DMS79 (cell line): ENCODE results near the gene FIP1L1.
"Not testable (repeated sequence)": the region's sequence is repeated elsewhere in the genome, so short reads cannot be mapped to it uniquely, and the experiment has no call there.

Source experiments
- DNase-seq: peaks from one replicate; lab custom pipeline; 2025; lab: John Stamatoyannopoulos, UW

FIP1L1 gene

DNA sequence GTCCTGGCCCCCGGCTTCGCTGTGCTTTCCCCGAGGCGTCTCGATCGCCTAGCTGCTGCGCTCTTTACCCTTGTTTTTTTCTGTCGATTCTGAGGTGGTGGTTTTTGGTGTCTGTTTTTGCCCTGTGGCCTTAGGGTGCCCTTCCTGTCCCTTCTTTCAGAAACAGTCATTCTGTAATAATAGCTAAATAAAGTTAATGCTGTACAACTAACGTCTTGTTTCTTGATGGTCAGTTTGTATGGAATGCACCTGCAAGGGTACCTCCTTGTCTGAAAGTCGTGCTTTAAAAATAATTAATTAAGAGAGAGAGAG, 686 bp downstream of the FIP1L1 start:
- DNase-seq = no peak

DNA sequence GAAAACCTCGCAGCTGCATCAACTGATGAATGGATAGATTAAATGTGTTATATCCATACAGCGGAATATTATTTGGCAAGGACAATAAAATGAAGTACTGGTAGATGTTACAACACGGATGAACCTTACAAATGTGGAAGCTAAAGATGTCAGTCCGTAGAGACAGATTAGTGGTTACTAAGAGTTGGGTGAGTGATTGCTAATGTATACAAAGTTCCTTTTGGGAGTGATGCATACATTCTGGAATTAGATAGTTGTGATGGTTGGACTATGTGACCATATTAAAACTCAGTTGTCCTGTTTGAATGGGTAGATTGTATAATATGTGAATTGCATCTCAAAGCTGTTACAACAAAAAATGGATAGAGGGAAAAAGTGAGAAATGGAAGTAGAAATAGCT, 2.8 kb downstream of the FIP1L1 start:
- no peak for DNase-seq

DNA sequence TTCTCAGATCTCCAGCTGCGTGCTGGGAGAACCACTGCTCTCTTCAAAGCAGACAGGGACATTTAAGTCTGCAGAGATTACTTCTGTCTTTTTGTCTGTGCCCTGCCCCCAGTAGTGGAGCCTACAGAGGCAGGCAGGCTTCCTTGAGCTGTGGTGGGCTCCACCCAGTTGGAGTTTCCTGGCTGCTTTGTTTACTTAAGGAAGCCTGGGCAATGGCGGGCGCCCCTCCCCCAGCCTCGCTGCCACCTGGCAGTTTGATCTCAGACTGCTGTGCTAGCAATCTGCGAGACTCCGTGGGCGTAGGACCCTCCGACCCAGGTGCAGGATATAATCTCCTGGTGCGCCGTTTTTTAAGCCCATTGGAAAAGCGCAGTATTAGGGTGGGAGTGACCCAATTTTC, 32.0 kb downstream of the FIP1L1 start:
- DNase-seq = not testable (repeated sequence)

DNA sequence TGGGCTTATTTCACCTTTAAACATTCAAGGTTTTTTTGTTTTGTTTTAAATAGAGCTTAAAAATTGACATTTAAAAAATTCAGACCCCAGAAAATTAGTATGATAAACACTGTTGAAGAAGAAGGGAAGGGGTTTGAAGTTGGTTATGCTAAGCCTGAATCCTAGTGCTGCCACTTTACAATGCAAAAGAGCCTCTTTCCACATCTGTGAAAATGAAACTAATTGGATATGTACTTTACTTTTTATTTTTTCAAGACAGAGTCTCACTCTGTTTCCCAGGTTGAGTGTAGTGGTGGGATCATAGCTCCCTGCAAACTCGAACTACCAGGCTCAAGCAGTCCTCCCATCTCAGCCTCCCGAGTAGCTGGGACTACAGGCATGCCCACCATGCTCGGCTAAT, 41.8 kb downstream of the FIP1L1 start:
- no peak for DNase-seq

DNA sequence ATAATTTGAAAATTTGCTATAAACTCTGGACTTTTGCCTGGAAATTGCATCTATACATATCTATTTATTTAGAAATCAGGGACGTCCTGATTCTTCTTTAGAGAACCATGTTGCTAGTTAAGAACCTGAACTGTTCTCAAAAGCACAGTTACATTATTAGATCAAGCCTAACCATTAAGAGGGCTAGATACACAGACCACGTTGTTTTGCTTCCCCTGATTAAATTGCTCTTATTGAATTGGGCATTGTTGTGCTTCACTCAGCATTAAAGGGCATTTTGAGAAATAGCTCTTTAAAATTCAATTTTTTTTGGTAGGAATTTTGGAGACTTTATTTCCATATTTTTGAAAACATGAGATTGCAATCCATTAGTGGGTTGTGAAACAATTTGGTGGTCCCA, 44.4 kb downstream of the FIP1L1 start:
- no peak for DNase-seq

DNA sequence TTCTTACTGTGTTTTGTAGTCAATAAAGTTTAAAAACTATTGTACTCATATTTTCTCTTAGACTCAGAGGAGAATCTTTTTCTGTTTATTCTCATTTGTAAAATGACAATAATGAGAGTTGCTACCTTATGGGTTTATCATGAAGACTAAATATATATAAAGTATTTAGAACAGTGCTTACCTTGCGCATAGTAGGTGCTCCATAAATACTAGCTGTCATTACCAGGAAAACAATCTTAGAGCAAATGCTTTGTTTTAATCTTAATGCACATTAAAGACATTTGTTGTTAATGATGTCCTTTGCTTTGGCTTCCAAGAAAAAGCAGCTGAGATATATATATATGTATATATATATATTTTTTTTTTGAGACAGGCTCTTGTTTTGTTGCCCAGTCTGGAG, 44.9 kb downstream of the FIP1L1 start:
- no peak for DNase-seq

DNA sequence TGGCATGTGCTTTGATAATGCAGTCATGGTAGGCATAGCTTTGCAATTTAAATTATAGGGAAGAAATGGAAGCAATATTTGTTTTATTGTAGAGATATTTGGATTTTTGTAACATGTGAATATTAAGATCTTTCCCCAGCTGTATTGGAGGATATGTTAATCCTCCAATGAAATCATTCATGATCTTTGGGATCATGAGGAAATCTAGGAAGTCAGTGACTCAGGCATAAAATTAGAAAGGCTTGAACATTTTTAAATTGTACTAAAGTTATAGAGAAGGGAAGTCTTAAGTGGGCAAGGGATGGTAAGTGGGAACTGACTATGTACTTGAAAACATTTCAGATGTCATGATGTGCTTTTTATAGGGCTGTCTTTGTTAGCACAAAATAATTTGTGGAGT, 46.8 kb downstream of the FIP1L1 start:
- no peak for DNase-seq

DNA sequence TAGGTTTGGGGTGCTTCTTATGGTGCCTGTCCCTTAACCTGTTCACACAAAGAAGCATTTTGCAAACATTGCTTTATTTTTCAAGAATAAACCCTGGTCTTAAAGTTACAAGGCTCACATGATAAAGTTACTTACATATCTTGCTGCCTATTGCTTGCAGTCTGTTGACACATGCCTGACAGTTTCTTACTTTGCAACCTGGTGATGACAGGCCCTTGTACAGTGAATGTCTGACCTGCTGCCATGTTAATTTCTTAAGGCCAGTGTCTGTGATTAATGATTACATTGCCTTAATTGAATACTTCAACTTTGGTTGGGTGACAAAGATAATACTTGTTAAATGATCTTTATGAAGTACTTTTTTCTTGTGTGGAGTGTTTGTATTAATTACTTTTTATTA, 49.9 kb downstream of the FIP1L1 start:
- no peak for DNase-seq

DNA sequence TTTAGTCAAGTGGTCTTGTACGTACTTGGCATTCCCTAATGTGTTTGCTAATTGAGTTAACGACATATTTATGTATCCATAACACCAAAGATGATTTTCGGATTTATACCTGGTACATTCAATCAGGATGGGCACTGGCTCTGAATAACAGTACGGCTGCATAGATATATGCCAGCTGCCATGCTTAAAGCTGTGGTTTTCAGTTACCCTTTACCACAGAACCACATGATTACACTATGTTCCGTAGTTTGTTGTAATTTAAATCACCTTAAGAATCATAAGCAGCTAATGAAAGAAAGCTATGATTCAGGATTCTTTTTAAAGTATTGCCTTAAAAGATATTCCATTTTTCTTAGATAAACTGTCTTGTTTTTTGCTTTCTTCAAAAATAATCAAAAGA, 53.6 kb downstream of the FIP1L1 start:
- no peak for DNase-seq

DNA sequence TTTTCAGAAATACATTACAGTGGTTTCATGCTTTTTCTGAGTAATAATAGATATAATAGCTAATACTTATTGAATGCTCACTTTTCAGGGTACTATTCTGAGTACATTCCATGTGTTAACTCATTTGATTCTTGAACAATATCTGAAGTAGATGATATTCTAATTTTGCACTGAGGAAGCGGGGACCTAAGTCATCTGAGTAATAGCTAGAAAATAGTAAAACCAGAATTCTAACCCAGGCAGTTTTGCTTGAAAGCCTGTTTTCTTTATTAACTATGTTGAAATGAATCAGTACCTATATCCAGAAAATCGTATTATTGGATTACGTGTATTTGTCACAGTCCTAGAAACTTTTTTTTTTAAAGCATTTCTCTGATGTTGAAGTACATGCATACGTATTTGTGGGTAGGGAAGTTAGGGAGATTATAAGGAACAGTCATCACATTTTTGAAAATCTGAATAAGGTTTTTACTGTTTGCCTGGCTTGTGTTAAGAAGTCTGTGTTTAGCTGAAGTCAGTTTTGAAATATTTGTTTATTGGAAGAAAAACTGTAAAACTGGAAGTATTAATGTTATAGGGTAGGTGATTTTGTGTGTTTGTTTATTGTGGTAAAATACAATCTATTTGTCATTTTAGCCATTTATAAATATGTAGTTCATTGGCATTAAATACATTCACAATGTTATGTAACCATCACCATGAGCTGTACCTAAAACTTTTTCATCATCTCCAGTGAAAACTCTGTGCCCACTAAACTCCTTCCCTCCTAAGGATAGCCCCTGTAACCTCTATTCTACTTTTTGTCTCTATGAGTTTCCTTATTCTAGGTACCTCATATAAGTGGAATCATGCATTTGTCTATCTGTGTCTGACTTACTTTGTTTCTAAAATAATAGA, 55.3 kb downstream of the FIP1L1 start:
- DNase-seq = no peak

DNA sequence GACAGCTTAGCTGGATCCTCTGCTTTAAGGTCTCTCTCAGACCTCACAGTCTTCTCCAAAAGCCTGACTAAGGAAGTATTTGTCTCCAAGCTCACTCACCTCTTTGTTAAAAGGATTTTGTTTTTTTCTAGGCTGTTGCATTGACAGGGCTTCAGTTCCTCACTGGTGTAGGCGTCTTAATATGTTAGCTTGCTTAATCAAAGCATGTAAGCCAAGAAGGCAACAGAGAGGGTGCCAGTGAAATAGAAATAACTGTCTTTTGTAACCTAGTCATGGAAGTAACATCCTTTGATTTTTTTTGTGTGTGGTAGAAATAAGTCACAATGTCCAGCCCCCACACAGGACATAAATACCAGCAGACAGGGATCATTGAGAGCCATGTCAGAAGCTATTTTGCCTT, 58.8 kb downstream of the FIP1L1 start:
- no peak for DNase-seq

DNA sequence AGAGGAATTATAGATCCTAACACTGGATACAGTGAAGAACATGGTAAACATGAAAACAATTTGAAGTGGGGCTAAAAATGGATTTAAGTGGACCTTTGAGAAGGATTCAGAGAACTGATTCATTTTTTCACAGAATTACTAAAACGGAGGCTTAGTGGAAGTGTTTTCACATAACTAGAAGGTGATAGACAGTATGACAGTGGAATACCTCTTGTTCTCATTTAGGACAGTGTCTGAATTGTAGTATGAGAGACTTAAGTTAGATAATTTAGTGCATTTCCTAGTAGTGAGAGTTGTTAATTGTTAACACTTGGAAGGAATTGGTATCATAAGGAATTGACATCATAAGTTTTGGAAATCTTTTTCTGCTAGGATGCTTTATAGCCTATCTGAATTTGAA, 64.1 kb downstream of the FIP1L1 start:
- no peak for DNase-seq

DNA sequence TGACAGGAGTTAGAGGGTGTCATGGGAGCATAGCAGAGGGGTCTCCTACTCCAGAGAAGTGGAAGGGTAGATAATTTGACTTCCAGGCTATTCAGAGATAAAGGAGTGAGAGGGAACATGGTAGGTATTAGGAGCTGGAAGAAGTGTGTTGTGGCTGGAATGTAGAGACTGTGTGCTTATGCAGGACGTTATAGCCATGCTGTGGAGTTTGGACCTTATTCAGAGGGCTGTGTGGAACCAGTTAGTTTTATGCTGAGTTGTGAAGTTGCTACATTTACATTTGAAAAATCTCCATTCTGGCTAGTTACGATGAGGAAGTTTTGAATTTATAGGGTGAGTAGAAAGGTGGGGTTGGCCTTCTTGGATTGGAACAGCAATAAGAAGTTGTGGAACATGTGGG, 67.5 kb downstream of the FIP1L1 start:
- DNase-seq = no peak

DNA sequence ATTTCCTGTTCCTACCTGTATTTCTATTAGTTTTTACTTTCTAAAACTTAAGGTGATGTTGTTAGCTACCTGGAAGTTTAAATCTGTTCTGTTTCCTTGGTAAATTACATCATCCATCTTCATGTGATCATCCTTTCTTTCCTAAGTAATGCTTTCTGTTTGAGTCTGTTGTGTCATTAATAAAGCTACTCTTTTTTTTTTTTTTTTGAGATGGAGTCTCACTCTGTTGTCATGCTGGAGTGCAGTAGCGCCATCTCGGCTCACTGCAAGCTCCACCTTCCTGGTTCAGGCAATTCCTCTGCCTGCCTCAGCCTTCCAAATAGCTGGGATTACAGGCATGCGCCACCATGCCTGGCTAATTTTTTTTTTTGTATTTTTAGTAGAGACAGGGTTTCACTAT, 73.3 kb downstream of the FIP1L1 start:
- DNase-seq = no peak

DNA sequence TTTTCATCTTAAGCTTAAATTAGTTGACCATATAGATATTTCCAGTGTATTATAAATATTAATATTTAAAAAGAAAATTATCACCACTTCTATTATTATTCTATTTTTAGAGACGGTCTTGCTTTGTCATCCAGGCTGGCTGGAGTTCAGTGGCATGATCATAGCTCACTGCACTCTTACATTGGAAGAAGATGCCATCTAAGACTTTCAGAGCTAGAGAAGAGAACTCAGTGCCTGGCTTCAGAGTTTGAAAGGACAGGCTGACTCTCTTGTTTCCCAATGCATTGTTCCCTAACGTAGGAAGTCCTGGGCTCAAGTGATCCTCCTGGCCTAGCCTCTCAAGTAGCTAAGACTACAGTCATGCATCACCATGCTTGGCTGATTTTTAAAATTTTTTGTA, 75.9 kb downstream of the FIP1L1 start:
- no peak for DNase-seq

DNA sequence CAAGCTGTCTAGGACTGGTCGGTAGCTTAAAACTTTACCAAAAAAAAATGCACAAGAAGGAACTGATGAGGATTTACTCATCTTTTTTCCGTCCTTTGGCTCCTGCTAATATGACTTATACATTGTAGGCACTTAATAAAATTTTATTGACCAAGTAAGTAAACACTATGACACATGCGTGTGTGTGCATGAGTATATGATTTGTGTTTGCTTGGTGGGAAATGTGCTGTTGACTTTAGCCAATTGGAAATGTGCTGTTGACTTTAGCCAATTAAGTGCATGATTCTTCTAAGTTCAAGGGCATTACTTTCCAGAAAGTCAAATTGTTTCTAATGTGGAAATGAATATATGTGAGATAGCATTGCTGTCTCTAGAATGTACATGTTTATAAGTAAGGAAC, 78.3 kb downstream of the FIP1L1 start:
- no peak for DNase-seq

DNA sequence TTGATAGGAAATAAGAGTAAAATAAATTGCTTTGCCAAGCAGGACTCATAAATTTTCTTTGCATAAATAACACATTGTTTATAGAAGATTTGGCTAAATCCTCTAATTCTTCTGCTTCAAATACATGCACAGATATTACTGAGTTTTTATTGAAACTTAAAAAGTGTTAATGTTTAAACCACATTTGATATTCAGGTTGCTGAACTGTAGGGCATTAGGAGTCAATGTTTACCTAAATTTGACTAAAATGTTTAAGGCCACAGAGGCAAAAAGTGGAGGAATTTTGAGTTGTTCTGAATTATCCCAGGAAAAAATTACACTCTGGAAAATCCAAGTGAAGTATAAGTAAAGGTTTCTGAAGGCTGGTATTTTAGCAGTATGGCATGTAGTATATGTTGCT, 78.7 kb downstream of the FIP1L1 start:
- no peak for DNase-seq

DNA sequence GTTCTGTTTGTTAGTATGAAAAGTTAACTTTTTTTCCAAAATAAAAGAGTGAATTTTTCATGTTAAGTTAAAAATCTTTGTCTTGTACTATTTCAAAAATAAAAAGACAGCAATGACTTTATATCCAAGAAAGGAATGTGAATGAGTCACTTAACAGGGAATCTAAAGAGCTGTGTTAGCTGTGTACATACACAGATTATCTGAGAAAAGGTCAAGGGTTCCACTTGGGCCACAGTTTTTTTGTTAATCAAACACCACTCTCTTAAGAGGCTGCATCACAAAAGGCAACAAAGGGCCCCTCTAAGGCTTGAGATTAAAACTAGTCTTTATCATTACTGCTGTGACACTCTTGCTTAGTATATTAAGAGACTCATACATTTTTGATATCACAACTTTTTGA, 82.1 kb downstream of the FIP1L1 start:
- no peak for DNase-seq

DNA sequence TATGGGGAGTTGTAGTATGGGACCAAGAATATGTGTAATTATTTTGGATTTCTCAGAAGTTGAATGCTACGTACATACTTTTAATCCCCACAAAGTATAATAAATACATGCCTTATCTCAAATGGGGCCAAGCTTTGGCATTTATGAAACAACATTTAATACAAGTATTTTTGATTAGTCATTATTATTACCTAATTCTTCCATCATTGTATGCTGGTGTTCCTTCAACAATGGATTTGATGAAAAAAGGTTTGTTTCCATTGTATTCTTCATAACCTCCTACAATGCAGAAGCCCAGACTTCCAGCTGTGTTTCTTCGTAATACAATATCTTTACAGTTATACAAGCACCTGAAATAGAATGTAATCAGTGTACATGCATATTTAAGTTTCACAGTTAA, 83.8 kb downstream of the FIP1L1 start:
- DNase-seq = no peak

DNA sequence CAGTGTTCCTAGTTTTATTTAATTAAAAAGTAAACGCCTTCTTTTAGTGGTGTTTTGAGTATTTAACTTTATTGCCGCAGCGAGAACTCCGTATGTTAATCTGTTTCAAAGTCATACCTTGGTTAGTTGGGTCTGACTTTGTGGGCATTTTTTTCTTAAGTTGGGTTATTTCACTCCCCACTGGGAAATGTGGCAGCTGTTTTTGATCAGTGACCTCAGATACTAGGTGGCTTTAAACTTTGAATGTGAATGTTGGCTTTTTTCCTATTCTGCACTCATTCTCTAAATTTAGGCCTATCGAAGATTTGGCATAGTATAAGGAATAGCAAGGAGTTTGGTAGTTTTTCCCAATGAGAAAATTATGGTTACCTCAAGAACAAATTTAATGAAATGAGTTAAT, 85.9 kb downstream of the FIP1L1 start:
- DNase-seq = no peak

DNA sequence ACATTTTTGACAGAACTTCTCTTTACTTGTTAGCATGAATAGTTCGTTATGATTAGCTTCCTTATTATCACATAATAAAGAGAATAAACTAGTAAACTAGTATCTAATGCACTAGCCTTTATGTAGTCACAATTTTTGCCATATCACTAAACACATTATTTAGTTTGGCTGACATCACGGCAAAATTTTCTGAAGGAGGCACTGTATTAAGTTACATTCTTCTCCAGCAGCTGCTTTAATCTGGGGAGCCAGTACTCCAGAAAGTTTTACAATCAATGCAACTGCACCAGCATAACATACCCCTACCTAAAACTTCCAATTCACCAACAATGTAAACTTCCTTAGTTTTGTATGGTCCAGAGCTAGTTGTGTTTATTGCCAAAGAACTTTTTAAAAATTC, 87.8 kb downstream of the FIP1L1 start:
- DNase-seq = no peak

DNA sequence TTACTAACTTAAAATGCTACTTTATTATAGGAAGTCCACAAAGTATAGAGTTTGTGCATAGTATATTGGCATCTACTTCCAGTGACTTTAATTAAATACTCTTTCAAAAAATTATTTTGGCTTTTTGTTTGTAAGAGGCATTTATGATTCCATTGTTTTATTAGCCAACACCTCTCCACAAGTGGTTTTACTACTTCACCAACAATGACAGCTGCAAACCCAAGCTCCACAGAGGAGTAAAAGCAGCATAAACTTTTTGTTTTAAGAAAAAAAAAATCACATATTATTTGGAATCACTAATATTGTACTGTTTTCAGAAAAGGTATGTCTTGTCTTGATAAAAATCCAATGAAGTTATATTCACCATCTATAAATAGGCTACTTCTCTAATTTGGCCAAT, 88.5 kb downstream of the FIP1L1 start:
- no peak for DNase-seq

DNA sequence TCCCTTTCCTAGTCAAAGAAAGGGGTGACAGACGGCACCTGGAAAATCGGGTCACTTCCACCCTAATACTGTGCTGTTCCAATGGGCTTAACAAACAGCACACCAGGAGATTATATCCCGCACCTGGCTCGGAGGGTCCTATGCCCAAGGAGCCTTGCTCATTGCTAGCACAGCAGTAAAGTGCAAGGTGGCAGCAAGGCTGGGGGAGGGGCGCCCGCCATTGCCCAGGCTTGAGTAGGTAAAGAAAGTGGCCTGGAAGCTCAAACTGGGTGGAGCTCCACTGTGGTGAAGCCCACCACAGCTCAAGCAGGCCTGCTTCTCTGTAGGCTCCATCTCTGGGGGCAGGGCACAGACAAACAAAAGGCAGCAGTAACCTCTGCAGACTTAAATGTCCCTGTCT, 89.1 kb downstream of the FIP1L1 start:
- DNase-seq = not testable (repeated sequence)

DNA sequence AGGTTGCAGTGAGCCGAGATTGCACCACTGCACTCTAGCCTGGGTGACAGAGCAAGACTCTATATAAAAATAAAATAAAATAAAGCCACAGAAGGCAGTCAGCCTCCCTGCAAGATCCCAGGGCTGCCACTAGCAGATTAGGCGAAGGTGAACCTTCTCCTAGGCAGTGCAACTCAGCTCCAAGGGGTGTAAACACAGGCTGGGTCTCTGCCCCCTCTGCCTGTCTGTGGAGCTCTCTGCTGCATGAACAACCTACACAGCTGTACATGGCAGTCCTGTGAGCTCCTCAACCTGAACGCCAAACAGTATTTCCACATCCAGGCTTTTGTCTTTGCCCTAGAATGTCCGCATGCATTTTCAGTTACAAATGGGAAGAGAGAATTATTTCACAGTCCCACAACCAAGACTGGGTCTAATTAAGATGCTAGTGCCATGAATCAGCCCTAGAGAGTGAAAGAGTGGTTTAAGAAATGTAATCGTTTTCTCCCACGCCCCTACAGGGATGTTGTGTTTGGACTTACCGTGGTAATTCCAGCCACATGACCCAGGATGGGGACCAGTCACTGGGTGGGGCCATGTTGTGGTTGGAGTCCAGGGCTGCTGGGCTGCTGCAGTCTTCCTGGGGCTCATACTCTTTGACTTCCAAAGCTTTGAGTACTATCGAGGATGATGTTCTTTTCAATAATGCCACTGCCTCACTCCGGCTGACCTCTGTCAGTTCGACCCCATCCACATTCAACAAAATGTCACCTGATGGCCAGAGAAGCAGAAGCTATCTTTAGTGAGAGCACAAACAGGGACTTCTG, 99.0 kb downstream of the FIP1L1 start:
- no peak for DNase-seq
